ENCODE measurements around the gene MAP7. TPM values are rescaled to one million over a fixed set of nuclear protein-coding genes. Genes with fewer than 3 reads are reported as not detected.

MAP7 gene
- total RNA-seq, 1 donor, result 0.36 TPM

- DNase-seq (ENCODE audit: low read depth), result no peak
- H3K4me3 ChIP-seq (ENCODE audit: low read depth, low read length), result no peak overlapping the region
- no peak for TF ChIP-seq CTCF (IDR thresholded peaks at IDR 0.05; ENCODE audit: insufficient read depth, low read length)
Measured at GRCh38 chr6:136343275-136343674, 206.9 kb downstream of the MAP7 start.

GRCh38 chr6:136341967-136342366 lies 208.3 kb downstream of the MAP7 start:
- TF ChIP-seq CTCF (IDR thresholded peaks at IDR 0.05; ENCODE audit: insufficient read depth, low read length), result no peak
- no peak overlapping the region for H3K4me3 ChIP-seq (ENCODE audit: low read depth, low read length)
- DNase-seq (ENCODE audit: low read depth), result no peak

- DNase-seq (ENCODE audit: low read depth), result no peak
- TF ChIP-seq CTCF (IDR thresholded peaks at IDR 0.05; ENCODE audit: insufficient read depth, low read length), result no peak
- no peak overlapping the region for H3K4me3 ChIP-seq (ENCODE audit: low read depth, low read length)
Measured at GRCh38 chr6:136341367-136341766, 208.9 kb downstream of the MAP7 start.

- no peak for TF ChIP-seq CTCF (IDR thresholded peaks at IDR 0.05; ENCODE audit: insufficient read depth, low read length)
- DNase-seq (ENCODE audit: low read depth), result no peak
- no peak overlapping the region for H3K4me3 ChIP-seq (ENCODE audit: low read depth, low read length)
Measured at GRCh38 chr6:136338486-136338885, 211.7 kb downstream of the MAP7 start.

GRCh38 chr6:136337606-136338005 lies 212.6 kb downstream of the MAP7 start:
- H3K4me3 ChIP-seq (ENCODE audit: low read depth, low read length), result no peak overlapping the region
- DNase-seq (ENCODE audit: low read depth), result no peak
- no peak for TF ChIP-seq CTCF (IDR thresholded peaks at IDR 0.05; ENCODE audit: insufficient read depth, low read length)

GRCh38 chr6:136337121-136337520 lies 213.1 kb downstream of the MAP7 start:
- TF ChIP-seq CTCF (IDR thresholded peaks at IDR 0.05; ENCODE audit: insufficient read depth, low read length), result no peak
- no peak for DNase-seq (ENCODE audit: low read depth)

GRCh38 chr6:136335736-136336363 lies 214.4 kb downstream of the MAP7 start:
- no peak overlapping the region for H3K4me3 ChIP-seq (ENCODE audit: low read depth, low read length)
- no peak for TF ChIP-seq CTCF (IDR thresholded peaks at IDR 0.05; ENCODE audit: insufficient read depth, low read length)
- DNase-seq (ENCODE audit: low read depth), result no peak

More at GRCh38 chr6:136337121-136337520, 213.1 kb downstream of the MAP7 start:
- H3K4me3 ChIP-seq (ENCODE audit: low read depth, low read length), result no peak overlapping the region

Data from fibroblast of the aortic adventitia (primary cell).